Inferior parietal cortex (tissue), 1 donor: ENCODE results near the gene RAB21.
"Not testable (repeated sequence)": the region's sequence is repeated elsewhere in the genome, so short reads cannot be mapped to it uniquely, and the experiment has no call there.

ENCODE experiments used
- DNase-seq: peaks from one replicate; pipeline ENCODE4 v3.0.0-alpha.2; 2016; ENCODE audit errors: extremely low spot score

RAB21 gene

GRCh38 chr12:71795901-71796300, 41.2 kb downstream of the RAB21 start:
- DNase-seq: no peak

DNA sequence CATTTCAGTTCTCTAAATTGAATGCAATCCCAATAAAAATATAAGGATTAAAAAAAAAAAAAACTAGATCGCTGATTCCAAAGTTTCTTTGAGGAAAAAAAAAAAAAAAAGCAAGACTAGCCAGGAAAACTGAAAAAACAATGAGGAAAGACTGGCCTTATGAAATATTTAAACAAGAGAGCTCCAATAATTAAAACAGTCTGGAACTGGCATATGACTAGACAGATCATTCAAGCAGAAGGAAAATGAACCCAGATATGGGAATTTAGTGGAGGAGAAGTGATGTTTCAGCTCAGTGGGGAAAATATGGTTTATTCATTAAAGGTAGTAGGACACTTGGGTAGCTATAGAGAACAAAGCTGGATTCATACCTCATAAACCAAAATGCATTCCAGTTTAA, 42.9 kb downstream of the RAB21 start:
- no peak for DNase-seq

DNA sequence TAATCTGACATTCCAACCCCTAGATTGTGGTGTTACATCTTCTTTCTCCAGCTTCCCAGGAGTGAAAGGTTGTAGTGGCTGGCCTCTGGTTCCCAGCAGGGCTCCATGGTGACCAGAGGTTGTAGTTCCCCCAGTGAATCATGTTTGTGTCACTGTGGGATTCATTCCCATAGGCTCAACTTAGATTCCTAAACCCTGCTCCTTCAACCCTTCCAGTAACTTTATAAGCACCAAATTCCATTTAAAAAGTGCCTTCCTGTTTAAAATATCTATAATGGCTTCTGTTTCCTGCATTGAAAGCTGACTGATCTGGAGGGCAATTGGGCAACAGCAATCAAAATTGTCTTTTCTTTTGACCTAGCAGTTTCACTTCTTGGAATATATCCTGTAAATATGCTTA, 44.4 kb downstream of the RAB21 start:
- DNase-seq: no peak

- no peak for DNase-seq
Measured at GRCh38 chr12:71800177-71800576, 45.5 kb downstream of the RAB21 start.

GRCh38 chr12:71804505-71804904, 49.8 kb downstream of the RAB21 start:
- DNase-seq: no peak

- no peak for DNase-seq
Measured at GRCh38 chr12:71810921-71811320, 56.3 kb downstream of the RAB21 start.

- DNase-seq: not testable (repeated sequence)
Measured at GRCh38 chr12:71815242-71815641, 60.6 kb downstream of the RAB21 start.

DNA sequence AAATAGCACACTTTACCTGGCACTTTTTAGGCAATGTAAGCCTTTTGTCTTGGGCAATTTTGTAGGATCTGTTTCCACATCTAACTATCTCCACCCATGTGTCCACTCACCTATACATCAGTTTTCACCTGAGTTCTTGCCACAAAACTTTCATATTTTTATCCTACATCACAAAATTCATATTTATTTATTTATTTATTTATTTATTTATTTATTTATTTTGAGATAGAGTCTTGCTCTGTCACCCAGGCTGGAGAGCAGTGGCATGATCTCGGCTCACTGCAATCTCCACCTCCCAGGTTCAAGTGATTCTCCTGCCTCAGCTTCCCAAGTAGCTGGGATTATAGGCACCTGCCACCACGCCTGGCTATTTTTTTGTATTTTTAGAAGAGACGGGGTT, 67.4 kb downstream of the RAB21 start:
- DNase-seq: not testable (repeated sequence)

GRCh38 chr12:71828813-71829212, 74.2 kb downstream of the RAB21 start:
- no peak for DNase-seq

DNA sequence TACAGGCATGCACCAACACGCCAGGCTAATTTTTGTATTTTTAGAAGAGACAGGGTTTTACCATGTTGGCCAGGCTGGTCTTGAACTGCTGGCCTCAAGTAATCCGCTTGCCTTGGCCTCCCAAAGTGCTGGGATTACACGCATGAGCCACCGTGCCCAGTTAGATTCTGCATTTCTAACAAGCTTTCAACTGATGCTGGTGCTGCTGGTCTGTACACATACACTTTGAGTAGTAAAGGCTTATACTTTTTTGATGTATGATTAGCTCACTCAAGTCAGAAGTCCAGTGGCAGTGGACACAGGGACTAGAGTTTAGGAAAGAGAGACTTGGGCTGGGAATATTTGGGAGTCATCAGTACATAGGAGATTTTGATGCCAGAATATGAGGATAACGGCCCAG, 82.7 kb downstream of the RAB21 start:
- no peak for DNase-seq

DNA sequence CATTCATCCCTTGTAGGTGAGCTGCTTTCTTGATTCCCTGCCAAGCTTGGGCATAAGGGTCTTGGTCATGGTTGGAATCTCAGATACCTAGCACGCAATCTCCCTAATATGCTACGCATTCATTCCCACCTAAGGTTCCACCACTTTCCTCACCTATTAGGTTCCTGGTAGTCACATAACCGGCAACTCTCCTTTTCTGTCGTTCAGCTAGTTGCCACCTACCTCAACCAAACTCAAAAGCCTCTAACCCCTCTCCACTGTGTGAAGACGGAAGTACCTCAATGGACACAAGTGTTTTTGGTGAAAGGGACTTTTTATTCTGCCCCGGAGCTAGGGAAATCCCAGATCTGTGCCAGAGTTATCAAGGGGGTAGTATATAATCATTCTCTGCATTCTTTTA, 83.6 kb downstream of the RAB21 start:
- DNase-seq: no peak

DNA sequence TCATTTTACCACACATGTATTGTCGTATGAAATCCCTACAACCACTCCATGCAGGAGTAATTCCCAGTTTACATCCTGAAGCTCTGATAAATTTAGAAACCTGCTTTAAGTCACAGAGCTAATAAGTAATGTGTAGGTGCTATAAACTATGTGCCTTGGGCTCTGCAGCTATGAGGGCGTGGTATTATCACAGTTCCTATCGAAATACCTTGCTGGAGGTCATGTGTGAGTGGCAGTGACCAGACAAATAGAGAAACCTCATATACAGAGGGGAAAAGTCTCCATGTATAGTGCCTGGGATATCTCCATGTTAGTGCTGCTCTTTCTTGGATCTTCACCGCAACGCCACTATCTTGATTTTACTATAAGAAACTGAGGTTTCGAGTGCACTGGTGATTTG, 84.0 kb downstream of the RAB21 start:
- no peak for DNase-seq

- peak; percentile 29 for DNase-seq
Measured at GRCh38 chr12:71840231-71840847, 85.7 kb downstream of the RAB21 start.

- DNase-seq: no peak
Measured at GRCh38 chr12:71846322-71846940, 91.8 kb downstream of the RAB21 start.

DNA sequence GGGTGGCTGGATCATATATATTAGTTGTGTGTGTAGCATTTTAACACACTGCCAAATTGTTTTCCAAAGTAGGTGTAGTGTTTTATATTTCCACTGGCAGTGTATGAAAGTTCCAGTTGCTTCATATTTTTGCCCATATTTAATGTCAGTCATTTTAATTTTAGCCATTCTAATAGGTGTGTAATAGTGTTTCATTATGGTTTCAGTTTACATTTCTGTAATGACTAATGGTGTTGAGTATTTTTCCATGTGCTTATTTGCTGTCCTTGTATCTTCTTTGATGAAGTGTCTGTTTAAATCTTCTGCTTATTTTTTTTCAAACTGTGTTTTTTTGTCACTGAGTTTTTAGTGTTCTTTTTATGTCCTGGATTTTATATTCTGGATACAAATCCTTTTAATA, 93.5 kb downstream of the RAB21 start:
- DNase-seq: no peak

DNA sequence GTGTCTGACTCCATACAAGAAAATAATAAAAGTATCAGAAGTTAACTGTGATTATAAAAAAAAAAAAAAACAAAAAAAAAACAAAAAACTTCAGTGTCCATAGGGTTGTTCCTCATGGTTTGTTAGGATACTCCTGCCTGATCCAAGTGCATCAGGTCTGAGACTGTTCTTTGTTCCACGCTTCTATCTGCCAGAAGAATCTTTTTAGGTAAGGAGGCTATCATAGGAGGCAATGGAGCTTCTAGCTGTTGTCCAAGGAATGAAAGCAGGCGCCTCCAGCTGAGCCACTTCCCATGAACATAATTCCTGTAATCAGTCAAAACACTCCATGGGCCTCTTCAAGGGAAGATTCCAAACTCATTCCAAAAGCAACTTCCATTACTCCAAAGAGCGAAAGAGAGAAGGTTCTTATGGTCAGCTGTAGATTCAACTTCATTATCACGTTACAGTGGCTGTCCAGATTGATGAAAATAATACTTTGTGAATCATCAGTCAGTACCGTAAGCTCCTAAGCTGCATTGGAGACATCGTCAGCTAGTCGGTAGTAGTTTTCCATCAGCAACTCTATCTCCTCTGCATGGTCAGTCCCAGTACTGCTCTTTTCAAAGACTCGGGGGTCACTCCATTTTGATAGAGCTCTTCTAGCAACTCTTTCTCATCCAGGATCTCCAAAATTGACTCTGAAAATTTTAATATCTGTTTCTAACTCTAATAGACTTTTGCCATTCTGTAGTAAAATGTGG, 94.6 kb downstream of the RAB21 start:
- DNase-seq: no peak
